ENCODE results near the gene INS.
"Not testable (repeated sequence)": the region's sequence is repeated elsewhere in the genome, so short reads cannot be mapped to it uniquely, and the experiment has no call there.

INS gene

GRCh38 chr11:2129699-2130366 lies 31.2 kb downstream of the INS start:
- no peak for DNase-seq

GRCh38 chr11:2129308-2129698 lies 31.7 kb downstream of the INS start:
- no peak for DNase-seq

GRCh38 chr11:2128511-2129307 lies 32.3 kb downstream of the INS start:
- DNase-seq: no peak

- DNase-seq: no peak
These were observed 32.9 kb downstream of the INS start for GRCh38 chr11:2128130-2128510.

GRCh38 chr11:2127482-2128129 lies 33.4 kb downstream of the INS start:
- DNase-seq: no peak

- DNase-seq: no peak
These were observed 34.4 kb downstream of the INS start for GRCh38 chr11:2126520-2127085.

GRCh38 chr11:2124736-2125484 lies 36.1 kb downstream of the INS start:
- not testable (repeated sequence) for DNase-seq

GRCh38 chr11:2123628-2123960 lies 37.4 kb downstream of the INS start:
- no peak for DNase-seq

- no peak for DNase-seq
These were observed 37.9 kb downstream of the INS start for GRCh38 chr11:2122907-2123627.

GRCh38 chr11:2122222-2122906 lies 38.6 kb downstream of the INS start:
- no peak for DNase-seq

- DNase-seq: no peak
These were observed 39.5 kb downstream of the INS start for GRCh38 chr11:2121227-2122130.

- DNase-seq: no peak
These were observed 40.5 kb downstream of the INS start for GRCh38 chr11:2120359-2121100.

GRCh38 chr11:2118677-2119076 lies 42.3 kb downstream of the INS start:
- no peak for DNase-seq

GRCh38 chr11:2116680-2117079 lies 44.3 kb downstream of the INS start:
- DNase-seq: no peak

GRCh38 chr11:2115308-2115707 lies 45.7 kb downstream of the INS start:
- no peak for DNase-seq

- DNase-seq: no peak
These were observed 46.4 kb downstream of the INS start for GRCh38 chr11:2114430-2115241.

- DNase-seq: no peak
These were observed 47.2 kb downstream of the INS start for GRCh38 chr11:2113776-2114175.

- no peak for DNase-seq
These were observed 50.5 kb downstream of the INS start for GRCh38 chr11:2110521-2110920.

Data from COR-L47 (cell line).